NCI-H2196 (cell line): ENCODE measurements around the gene CRX.
A peak's percentile ranks its signal among the peaks of the same experiment; 100 is the strongest.
"Not testable (repeated sequence)": the region's sequence is repeated elsewhere in the genome, so short reads cannot be mapped to it uniquely, and the experiment has no call there.

Experiments
- DNase-seq: peaks from one replicate; lab custom pipeline; 2025; ENCODE audit not compliant: unreplicated experiment; lab: John Stamatoyannopoulos, UW

CRX gene

GRCh38 chr19:47858646-47859285, 37.0 kb downstream of the CRX start, which contains the start of gene TPRX2:
TPRX2 (plus strand) TSS chr19:47859235; CDS start chr19:47859247, 12 bp downstream.
- DNase-seq: not testable (repeated sequence)

GRCh38 chr19:47859838-47860237, 38.1 kb downstream of the CRX start:
- DNase-seq: not testable (repeated sequence)

- no peak for DNase-seq
These were observed 39.0 kb downstream of the CRX start for GRCh38 chr19:47860602-47861297.

- DNase-seq: no peak
These were observed 39.9 kb downstream of the CRX start for GRCh38 chr19:47861630-47862029.

GRCh38 chr19:47863514-47863936, 41.8 kb downstream of the CRX start:
- DNase-seq: peak; percentile 87

GRCh38 chr19:47865166-47865565, 43.4 kb downstream of the CRX start:
- DNase-seq: no peak

GRCh38 chr19:47878906-47879305, 57.2 kb downstream of the CRX start:
- no peak for DNase-seq

GRCh38 chr19:47879385-47879784, 57.6 kb downstream of the CRX start:
- not testable (repeated sequence) for DNase-seq

GRCh38 chr19:47881757-47882156, 60.0 kb downstream of the CRX start:
- no peak for DNase-seq

GRCh38 chr19:47882890-47883289, 61.2 kb downstream of the CRX start:
- no peak for DNase-seq

GRCh38 chr19:47885067-47885463, 63.3 kb downstream of the CRX start:
- DNase-seq: no peak

- no peak for DNase-seq
These were observed 64.3 kb downstream of the CRX start, which contains the start of gene SULT2A1 for GRCh38 chr19:47886010-47886559. SULT2A1 (minus strand) TSS chr19:47886315; CDS start chr19:47886257, 58 bp downstream.

GRCh38 chr19:47890865-47891621, 69.3 kb downstream of the CRX start:
- DNase-seq: no peak

- no peak for DNase-seq
These were observed 69.8 kb downstream of the CRX start for GRCh38 chr19:47891622-47891922.

- DNase-seq: no peak
These were observed 70.4 kb downstream of the CRX start for GRCh38 chr19:47891923-47892666.
